Ovary (tissue), 10 donors: Measurements from ENCODE around the gene OR5AL1. TPM values are rescaled to one million over a fixed set of nuclear protein-coding genes. Genes with fewer than 3 reads are reported as not detected.

Source experiments
- DNase-seq, 5 donors: peaks; one replicate each; pipeline ENCODE4 v3.0.0-alpha.2; 2019 to 2020
- H3K27ac ChIP-seq, 2 donors: fragments of 200-600 bp; one replicate each; pipeline versions ENCODE4 v1.5.1 to v1.8.0; 2019 to 2022
- H3K27me3 ChIP-seq: fragments of 200-600 bp; one replicate; pipeline ENCODE4 v1.8.0; 2022
- H3K36me3 ChIP-seq: fragments of 200-600 bp; sonication (generic); one replicate; pipeline ENCODE4 v1.5.1; 2019
- H3K4me1 ChIP-seq: one replicate; pipeline ENCODE4 v1.8.1; 2013; ENCODE audit warnings: mild to moderate bottlenecking, moderate library complexity; ENCODE audit not compliant: insufficient read depth
- H3K4me3 ChIP-seq: fragments of 200-600 bp; sonication (generic); one replicate; pipeline ENCODE4 v1.5.1; 2017
- H3K9me3 ChIP-seq, 2 donors: fragments of 200-600 bp in 1 of 2; sonication (generic) in 1 of 2; one replicate each; pipeline versions ENCODE4 v1.5.1 to v1.8.1; 2013 to 2019; ENCODE audit warnings: mild to moderate bottlenecking in 1 of 2, moderate library complexity in 1 of 2
- CTCF ChIP-seq, 3 donors: fragments of 450-650 bp in 2 of 3; fragments of 200-600 bp in 1 of 3; IDR thresholded peaks; one replicate each; pipeline versions ENCODE4 v1.5.1 to v1.8.0; 2016 to 2022; ENCODE audit warnings: antibody characterized with exemption in 3 of 3, mild to moderate bottlenecking in 1 of 3
- EP300 ChIP-seq: sonication (generic); formaldehyde crosslinking; IDR thresholded peaks from one replicate; pipeline ENCODE4 v1.6.1; 2017; ENCODE audit warnings: antibody characterized with exemption
- POLR2A ChIP-seq: fragments of 450-650 bp; IDR thresholded peaks from one replicate; pipeline ENCODE4 v1.6.1; 2017; ENCODE audit warnings: antibody characterized with exemption, mild to moderate bottlenecking, moderate library complexity
- WGBS, 3 donors: extraction: QIAGEN DNeasy Blood & Tissue Kit in 1 of 3; methylation state at CpG; one replicate each; pipeline versions ENCODE4 v1.1.5 to v1.1.7; 2013 to 2017; 5-methylcytosine and 5-hydroxymethylcytosine counted together
- intact Hi-C, 4 donors: fragments of 100-400 bp; cut with DNase I; formaldehyde crosslinking; loops; one replicate each; pipeline versions ENCODE4 v1.11.0 to v1.15.1; 2022 to 2023
- long read RNA-seq, 3 donors: library from polyadenylated mRNA in 2 of 3; unstranded in 2 of 3; transcript quantifications; one replicate each; pipeline ENCODE4 v2.0.0 and lab custom pipeline, GENCODE V29; 2021 to 2026
- polyA plus RNA-seq, 2 donors: library from polyadenylated mRNA; stranded (reverse); fragments of 200-250 nt in 1 of 2; fragments of 350-450 nt in 1 of 2; fragmentation: Illumina TruSeq in 1 of 2; extraction: RNeasy Lipid Tissue Mini Kit (QIAGEN cat#74804) in 1 of 2; gene quantifications; one replicate each; pipeline ENCODE4 v1.2.3, GENCODE V29; 2013 to 2014
- total RNA-seq, 7 donors: library from RNA; depleted of rRNA in 2 of 7; stranded (reverse); fragments of >200 nt in 2 of 7; fragmentation: NEBNext Ultra II Directional in 3 of 7; extraction: Animal tissue kit (Norgen Biotek cat#: 25700) in 3 of 7; gene quantifications; one replicate each; pipeline versions ENCODE4 v1.1.0 to v1.2.4, GENCODE V29; 2016 to 2023
- donor health status: DM: no; HTN: no; CAD: no; lungs with moderate emphysema.
- donor health status: DM: no; HTN: no; CAD: no.
- donor health status: Bipolar disorder and iron deficiency.
- donor health status: DM: yes; HTN: yes; CAD: no.
- donor health status: DM: no; HTN: no; CAD: no.
- donor health status: DM: yes; HTN: yes; CAD: no.

The OR5AL1 gene
- total RNA-seq, result not detected
- polyA plus RNA-seq, result not detected
- long read RNA-seq, donor 1, result 0 reads
- long read RNA-seq, donor 2, result 0 reads
- long read RNA-seq, donor 3, result 0 reads

- H3K27ac ChIP-seq, result no peak within 1 kb of the TSS
- no peak within 1 kb of the TSS for H3K4me3 ChIP-seq
- H3K27me3 ChIP-seq, result no peaks in the 10 kb centered on the region
- WGBS, 3 donors, result 74 to 83% (median 76%) methylated on average over 1 of the region's 1 CpG
- no peaks in the 10 kb centered on the region for H3K9me3 ChIP-seq
- DNase-seq, result no peak
- intact Hi-C loops, result no loop called here
- TF ChIP-seq POLR2A (no peak), CTCF (IDR thresholded peaks at IDR 0.05) (no peak), EP300 (no peak)
- no peaks in the 10 kb centered on the region for H3K36me3 ChIP-seq
- H3K4me1 ChIP-seq, result no peaks in the 10 kb centered on the region
These were observed at the start of gene OR5AL1 for GRCh38 chr11:56412396-56412795. Gene OR5AL1, plus strand, starts transcription at chr11:56412696.

GRCh38 chr11:56375324-56375723 is 37.2 kb upstream of the OR5AL1 start, which contains the start of gene OR8U1:
Gene OR8U1, plus strand, starts transcription at chr11:56375624. Its CDS starts 0 bp downstream, at chr11:56375624.
- Histone ChIP-seq H3K4me1 (no peaks in the 10 kb centered on the region), H3K27me3 (no peaks in the 10 kb centered on the region), H3K9me3 (no peaks in the 10 kb centered on the region), H3K27ac (no peak within 1 kb of the TSS), H3K36me3 (no peaks in the 10 kb centered on the region), H3K4me3 (no peak within 1 kb of the TSS)
- no peak for DNase-seq
- TF ChIP-seq POLR2A (no peak), EP300 (no peak), CTCF (IDR thresholded peaks at IDR 0.05) (no peak)
- WGBS, 3 donors, result 63 to 85% (median 64%) methylated on average over 2 of the region's 2 CpGs
- intact Hi-C loops, result no loop called here

GRCh38 chr11:56380120-56380519 is 32.4 kb upstream of the OR5AL1 start:
- intact Hi-C loops, result no loop called here
- no peaks in the 10 kb centered on the region for H3K27me3 ChIP-seq
- no peaks in the 10 kb centered on the region for H3K9me3 ChIP-seq
- no peaks in the 10 kb centered on the region for H3K36me3 ChIP-seq
- DNase-seq, result no peak
- no peak overlapping the region for H3K27ac ChIP-seq
- no peak overlapping the region for H3K4me3 ChIP-seq
- TF ChIP-seq POLR2A, result no peak
- TF ChIP-seq CTCF (IDR thresholded peaks at IDR 0.05), result no peak
- TF ChIP-seq EP300, result no peak
- WGBS, 3 donors, result 73 to 77% (median 74%) methylated on average over 2 of the region's 2 CpGs
- no peaks in the 10 kb centered on the region for H3K4me1 ChIP-seq

GRCh38 chr11:56394381-56394780 is 18.1 kb upstream of the OR5AL1 start:
- 82 to 86% (median 84%) methylated on average over 3 of the region's 3 CpGs for WGBS, 3 donors
- intact Hi-C loops, result no loop called here
- Histone ChIP-seq H3K27me3 (no peaks in the 10 kb centered on the region), H3K4me3 (no peak overlapping the region), H3K36me3 (no peaks in the 10 kb centered on the region), H3K9me3 (no peaks in the 10 kb centered on the region), H3K4me1 (no peaks in the 10 kb centered on the region), H3K27ac (no peak overlapping the region)
- no peak for DNase-seq
- TF ChIP-seq EP300, result no peak
- TF ChIP-seq POLR2A, result no peak
- TF ChIP-seq CTCF (IDR thresholded peaks at IDR 0.05), result no peak
